HCT116 (cell line): Measurements from ENCODE around the gene SNAI1. TPM values are rescaled to one million over a fixed set of nuclear protein-coding genes. Genes with fewer than 3 reads are reported as not detected.

Experiments
- ATAC-seq: fragments of 200-7000 bp; cut with Tn5 transposase; 2 replicates; pipeline ENCODE4 v1.9.1; 2020; ENCODE audit warnings: mild to moderate bottlenecking, moderate library complexity
- BruUV-seq: library from RNA; stranded (reverse); fragments of 400-500 nt; replicated peaks from 2 replicates; lab custom pipeline; 2021; lab: Mats Ljungman, UMichigan
- CTCF ChIA-PET: fragments of 300-600 bp; sonication (Branson Sonifier 250); formaldehyde crosslinking; loops from one replicate; lab custom pipeline; 2021; ENCODE audit warnings: antibody characterized with exemption; lab: Charles Lee
- POLR2A ChIA-PET: fragments of 300-600, 350-600 bp; sonication (Branson Sonifier 250); formaldehyde crosslinking; loops from one replicate; lab custom pipeline; 2021; ENCODE audit warnings: antibody characterized with exemption; lab: Charles Lee
- RAD21 ChIA-PET, 2 experiments: fragments of 300-600 bp; sonication (Branson Sonifier 250); formaldehyde crosslinking; loops; one replicate each; lab custom pipeline; 2023; ENCODE audit warnings: low total read pairs in 2 of 2; ENCODE audit not compliant: uncharacterized antibody in 2 of 2, unreplicated experiment in 2 of 2, low non-redundant PET in 1 of 2; lab: Charles Lee
- DNase-seq: peaks from one replicate; pipeline ENCODE4 v3.0.0-alpha.2; 2010; ENCODE audit warnings: low read depth, low spot score
- H2AFZ ChIP-seq: fragments of 200-600 bp; shearing (Covaris generic), sonication (generic); 2 replicates; pipeline ENCODE4 v1.6.1; 2017; ENCODE audit warnings: low read depth, mixed run types, mixed read lengths, antibody characterized with exemption, low read length; ENCODE audit not compliant: poor library complexity, severe bottlenecking
- H3K27ac ChIP-seq: 2 replicates; pipeline ENCODE4 v1.5.1; 2012; ENCODE audit warnings: low read depth, low read length
- H3K27me3 ChIP-seq: fragments of 200-600 bp; sonication (generic); 2 replicates; pipeline ENCODE4 v1.6.1; 2016; ENCODE audit warnings: mixed run types, low read length, mixed read lengths; ENCODE audit not compliant: insufficient read depth
- H3K36me3 ChIP-seq, 2 experiments: fragments of 200-500 bp in 1 of 2; fragments of 200-600 bp in 1 of 2; sonication (Bioruptor generic) in 1 of 2; sonication (generic) in 1 of 2; 2 replicates each; pipeline versions ENCODE4 v1.5.1 to v1.6.1; 2014 to 2016; ENCODE audit warnings: low read length in 2 of 2, inconsistent platforms in 1 of 2, mixed read lengths in 1 of 2, mixed run types in 1 of 2; ENCODE audit not compliant: insufficient read depth in 2 of 2, control insufficient read depth in 1 of 2
- H3K4me1 ChIP-seq, 2 experiments: fragments of 200-600 bp in 1 of 2; sonication (generic) in 1 of 2; 2 replicates each; pipeline versions ENCODE4 v1.5.1 to v1.6.1; 2012 to 2017; ENCODE audit warnings: low read length in 2 of 2, inconsistent platforms in 1 of 2, mild to moderate bottlenecking in 1 of 2, mixed read lengths in 1 of 2, mixed run types in 1 of 2, moderate library complexity in 1 of 2; ENCODE audit not compliant: insufficient read depth in 2 of 2, control insufficient read depth in 1 of 2
- H3K4me2 ChIP-seq: fragments of 200-600 bp; sonication (generic); 2 replicates; pipeline ENCODE4 v1.6.1; 2017; ENCODE audit warnings: mixed run types, low read length, mixed read lengths
- H3K4me3 ChIP-seq, 2 experiments: fragments of 200-600 bp in 1 of 2; sonication (generic) in 1 of 2; replicated peaks in 1 of 2; 2 replicates each; pipeline ENCODE4 v1.5.1; 2011 to 2016; ENCODE audit warnings: low read length in 2 of 2, control low read depth in 1 of 2, low read depth in 1 of 2, mild to moderate bottlenecking in 1 of 2, mixed read lengths in 1 of 2, mixed run types in 1 of 2
- H3K79me2 ChIP-seq: fragments of 200-600 bp; sonication (generic); 2 replicates; pipeline ENCODE4 v1.6.1; 2017; ENCODE audit warnings: mild to moderate bottlenecking, mixed run types, low read length, moderate library complexity, mixed read lengths; ENCODE audit not compliant: insufficient read depth
- H3K9ac ChIP-seq: fragments of 200-600 bp; sonication (generic); 2 replicates; pipeline ENCODE4 v1.6.1; 2016; ENCODE audit warnings: low read length, mixed read lengths
- H3K9me2 ChIP-seq: fragments of 200-600 bp; sonication (generic), shearing (Covaris generic); 2 replicates; pipeline ENCODE4 v1.6.1; 2017; ENCODE audit warnings: mixed run types, mild to moderate bottlenecking, moderate library complexity; ENCODE audit not compliant: insufficient read depth
- H3K9me3 ChIP-seq, 2 experiments: fragments of 200-500 bp in 1 of 2; fragments of 200-600 bp in 1 of 2; sonication (Bioruptor generic) in 1 of 2; sonication (generic) in 1 of 2; 2 replicates each; pipeline ENCODE4 v1.6.1; 2014 to 2017; ENCODE audit warnings: low read length in 2 of 2, mixed read lengths in 2 of 2, inconsistent platforms in 1 of 2, low read depth in 1 of 2, mild to moderate bottlenecking in 1 of 2, mixed run types in 1 of 2, moderate library complexity in 1 of 2; ENCODE audit not compliant: control insufficient read depth in 1 of 2, insufficient read depth in 1 of 2
- H4K20me1 ChIP-seq: fragments of 200-600 bp; sonication (generic), shearing (Covaris generic); 2 replicates; pipeline ENCODE4 v1.6.1; 2017; ENCODE audit warnings: mixed run types, mild to moderate bottlenecking, moderate library complexity; ENCODE audit not compliant: insufficient read depth
- CTCF ChIP-seq, 3 experiments: fragments of 200-600 bp in 1 of 3; sonication (generic) in 1 of 3; IDR thresholded peaks in 2 of 3; conservative IDR thresholded peaks in 1 of 3; 2 replicates each; pipeline ENCODE4 v1.5.1; 2012 to 2017; ENCODE audit warnings: low read depth in 2 of 3, low read length in 2 of 3, antibody characterized with exemption in 1 of 3, borderline replicate concordance in 1 of 3, control low read depth in 1 of 3, mild to moderate bottlenecking in 1 of 3, mixed read lengths in 1 of 3, mixed run types in 1 of 3, moderate library complexity in 1 of 3; ENCODE audit not compliant: insufficient read depth in 1 of 3
- EZH2phosphoT487 ChIP-seq: fragments of 200-600 bp; IDR thresholded peaks from 2 replicates; pipeline ENCODE4 v1.6.1; 2018; ENCODE audit warnings: antibody characterized with exemption, borderline replicate concordance
- POLR2A ChIP-seq: IDR thresholded peaks from 2 replicates; pipeline ENCODE4 v1.7.0; 2011; ENCODE audit warnings: borderline replicate concordance; ENCODE audit not compliant: insufficient read depth, insufficient read length; ENCODE audit errors: extremely low read depth
- SP1 ChIP-seq: IDR thresholded peaks from 2 replicates; pipeline ENCODE4 v1.6.1; 2012; ENCODE audit warnings: low read depth
- SRF ChIP-seq: IDR thresholded peaks from 2 replicates; pipeline ENCODE4 v1.6.1; 2012; ENCODE audit warnings: low read depth
- TCF7L2 ChIP-seq: IDR thresholded peaks from 2 replicates; pipeline ENCODE4 v1.7.0; 2011; ENCODE audit warnings: borderline replicate concordance, inconsistent platforms; ENCODE audit not compliant: insufficient read depth, insufficient read length; ENCODE audit errors: extremely low read depth
- ZBTB33 ChIP-seq: IDR thresholded peaks from 2 replicates; pipeline ENCODE4 v1.6.1; 2011; ENCODE audit warnings: mild to moderate bottlenecking, low read length, moderate library complexity; ENCODE audit not compliant: insufficient replicate concordance; ENCODE audit errors: extremely low read depth
- intact Hi-C: fragments of 100-400 bp; cut with micrococcal nuclease; formaldehyde crosslinking; loops from 2 replicates; pipeline ENCODE4 v1.10.0; 2022
- total RNA-seq: library from RNA; stranded (reverse); gene quantifications from one replicate; pipeline ENCODE4 v1.2.1, GENCODE V29; 2021; ENCODE audit not compliant: unreplicated experiment

The SNAI1 gene
- total RNA-seq, 1 experiment from 2014 or later = 13.4 TPM

GRCh38 chr20:49985157-49985556, 2.4 kb downstream of the SNAI1 start:
- Histone ChIP-seq H3K4me3 (no peak overlapping the region), H3K9ac (no peak overlapping the region), H3K79me2 (peaks cover 49% of the 10 kb centered on the region), H2AFZ (no peak overlapping the region), H3K27ac (no peak overlapping the region), H3K36me3 (peaks cover 26 to 48% of the 10 kb centered on the region in 2 experiments), H4K20me1 (no peaks in the 10 kb centered on the region), H3K27me3 (no peaks in the 10 kb centered on the region), H3K4me1 (peaks cover 9 to 67% of the 10 kb centered on the region in 2 experiments), H3K4me2 (0 out of 2 replicates have a peak overlapping the region, but pooled peaks have one; percentile 0), H3K9me2 (no peaks in the 10 kb centered on the region), H3K9me3 (no peaks in the 10 kb centered on the region)
- no peak for DNase-seq
- ATAC-seq = no peak
- TF ChIP-seq ZBTB33 = no peak
- TF ChIP-seq EZH2phosphoT487 = no peak
- TF ChIP-seq CTCF (IDR thresholded peaks at IDR 0.05 in 2 of 3, conservative IDR thresholded peaks at IDR 0.05 in 1 of 3; ENCODE audit: borderline replicate concordance in 1 of 3, insufficient read depth in 1 of 3, low read depth in 2 of 3, low read length in 2 of 3) = no peak
- no peak for TF ChIP-seq POLR2A
- no peak for TF ChIP-seq TCF7L2
- TF ChIP-seq SP1 = no peak
- TF ChIP-seq SRF = no peak
- POLR2A ChIA-PET = no interaction called here
- BruUV-seq = no TSS peak
- RAD21 ChIA-PET = no interaction called here
- intact Hi-C loops = no loop called here
- CTCF ChIA-PET = no interaction called here
